ENCODE data around the gene DLK1. TPM values are rescaled to one million over a fixed set of nuclear protein-coding genes. Genes with fewer than 3 reads are reported as not detected.

DLK1 gene
- total and polyA plus RNA-seq, 2 of the 13 experiments (the other 11 are each of a cell fraction or from before 2014, with no cell fraction given): 95.5 to 312 TPM

- no peak for TF ChIP-seq ESRRA (CRISPR knock-in tag; IDR thresholded peaks at IDR 0.05; ENCODE audit: low read depth)
- TF ChIP-seq ZNF747 (CRISPR knock-in tag; IDR thresholded peaks at IDR 0.05; ENCODE audit: borderline replicate concordance): no peak
- no peak for TF ChIP-seq ZBTB42 (CRISPR knock-in tag; IDR thresholded peaks at IDR 0.05)
- no peak for TF ChIP-seq ZNF10 (CRISPR knock-in tag; IDR thresholded peaks at IDR 0.05; ENCODE audit: borderline replicate concordance, low read depth)
- TF ChIP-seq ARID4A (CRISPR knock-in tag; IDR thresholded peaks at IDR 0.05; ENCODE audit: borderline replicate concordance): no peak
- no peak for TF ChIP-seq SP2 (CRISPR knock-in tag; IDR thresholded peaks at IDR 0.05)
- TF ChIP-seq ZFP1 (CRISPR knock-in tag; IDR thresholded peaks at IDR 0.05): no peak
- TF ChIP-seq ZNF34 (CRISPR knock-in tag; IDR thresholded peaks at IDR 0.05; ENCODE audit: borderline replicate concordance): no peak
- TF ChIP-seq ZNF142 (CRISPR knock-in tag; IDR thresholded peaks at IDR 0.05): no peak
- TF ChIP-seq AGO1 (IDR thresholded peaks at IDR 0.05; ENCODE audit: low read depth, low read length, poor library complexity, severe bottlenecking): no peak
- TF ChIP-seq ZFP36L2 (CRISPR knock-in tag; IDR thresholded peaks at IDR 0.05): no peak
- TF ChIP-seq CBX2 (IDR thresholded peaks at IDR 0.05; ENCODE audit: low read depth, low read length): no peak
- TF ChIP-seq CBX2 (CRISPR knock-in tag; IDR thresholded peaks at IDR 0.05; ENCODE audit: low read depth): no peak
- TF ChIP-seq PLRG1 (conservative IDR thresholded peaks at IDR 0.05): no peak
- TF ChIP-seq, protein P1, sequence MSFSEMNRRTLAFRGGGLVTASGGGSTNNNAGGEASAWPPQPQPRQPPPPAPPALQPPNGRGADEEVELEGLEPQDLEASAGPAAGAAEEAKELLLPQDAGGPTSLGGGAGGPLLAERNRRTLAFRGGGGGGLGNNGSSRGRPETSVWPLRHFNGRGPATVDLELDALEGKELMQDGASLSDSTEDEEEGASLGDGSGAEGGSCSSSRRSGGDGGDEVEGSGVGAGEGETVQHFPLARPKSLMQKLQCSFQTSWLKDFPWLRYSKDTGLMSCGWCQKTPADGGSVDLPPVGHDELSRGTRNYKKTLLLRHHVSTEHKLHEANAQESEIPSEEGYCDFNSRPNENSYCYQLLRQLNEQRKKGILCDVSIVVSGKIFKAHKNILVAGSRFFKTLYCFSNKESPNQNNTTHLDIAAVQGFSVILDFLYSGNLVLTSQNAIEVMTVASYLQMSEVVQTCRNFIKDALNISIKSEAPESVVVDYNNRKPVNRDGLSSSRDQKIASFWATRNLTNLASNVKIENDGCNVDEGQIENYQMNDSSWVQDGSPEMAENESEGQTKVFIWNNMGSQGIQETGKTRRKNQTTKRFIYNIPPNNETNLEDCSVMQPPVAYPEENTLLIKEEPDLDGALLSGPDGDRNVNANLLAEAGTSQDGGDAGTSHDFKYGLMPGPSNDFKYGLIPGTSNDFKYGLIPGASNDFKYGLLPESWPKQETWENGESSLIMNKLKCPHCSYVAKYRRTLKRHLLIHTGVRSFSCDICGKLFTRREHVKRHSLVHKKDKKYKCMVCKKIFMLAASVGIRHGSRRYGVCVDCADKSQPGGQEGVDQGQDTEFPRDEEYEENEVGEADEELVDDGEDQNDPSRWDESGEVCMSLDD (CRISPR knock-in tag; IDR thresholded peaks at IDR 0.05; ENCODE audit: borderline replicate concordance): no peak
Measured at GRCh38 chr14:100726550-100727085, at the start of gene DLK1 (continued).
